Ovary (tissue), 9 donors: ENCODE results near the gene ING4. TPM values are rescaled to one million over a fixed set of nuclear protein-coding genes. Genes with fewer than 3 reads are reported as not detected.

ENCODE experiments used
- DNase-seq, 5 donors: peaks; one replicate each; pipeline ENCODE4 v3.0.0-alpha.2; 2019 to 2020
- H3K27ac ChIP-seq, 2 donors: fragments of 200-600 bp; one replicate each; pipeline versions ENCODE4 v1.5.1 to v1.8.0; 2019 to 2022
- H3K27me3 ChIP-seq: fragments of 200-600 bp; one replicate; pipeline ENCODE4 v1.8.0; 2022
- H3K36me3 ChIP-seq: fragments of 200-600 bp; sonication (generic); one replicate; pipeline ENCODE4 v1.5.1; 2019
- H3K4me1 ChIP-seq: one replicate; pipeline ENCODE4 v1.8.1; 2013; ENCODE audit warnings: mild to moderate bottlenecking, moderate library complexity; ENCODE audit not compliant: insufficient read depth
- H3K4me3 ChIP-seq: fragments of 200-600 bp; sonication (generic); one replicate; pipeline ENCODE4 v1.5.1; 2017
- H3K9me3 ChIP-seq, 2 donors: fragments of 200-600 bp in 1 of 2; sonication (generic) in 1 of 2; one replicate each; pipeline versions ENCODE4 v1.5.1 to v1.8.1; 2013 to 2019; ENCODE audit warnings: mild to moderate bottlenecking in 1 of 2, moderate library complexity in 1 of 2
- CTCF ChIP-seq, 3 donors: fragments of 450-650 bp in 2 of 3; fragments of 200-600 bp in 1 of 3; IDR thresholded peaks; one replicate each; pipeline versions ENCODE4 v1.5.1 to v1.8.0; 2016 to 2022; ENCODE audit warnings: antibody characterized with exemption in 3 of 3, mild to moderate bottlenecking in 1 of 3
- EP300 ChIP-seq: sonication (generic); formaldehyde crosslinking; IDR thresholded peaks from one replicate; pipeline ENCODE4 v1.6.1; 2017; ENCODE audit warnings: antibody characterized with exemption
- POLR2A ChIP-seq: fragments of 450-650 bp; IDR thresholded peaks from one replicate; pipeline ENCODE4 v1.6.1; 2017; ENCODE audit warnings: antibody characterized with exemption, mild to moderate bottlenecking, moderate library complexity
- WGBS, 3 donors: extraction: QIAGEN DNeasy Blood & Tissue Kit in 1 of 3; methylation state at CpG; one replicate each; pipeline versions ENCODE4 v1.1.5 to v1.1.7; 2013 to 2017; 5-methylcytosine and 5-hydroxymethylcytosine counted together
- intact Hi-C, 4 donors: fragments of 100-400 bp; cut with DNase I; formaldehyde crosslinking; loops; one replicate each; pipeline versions ENCODE4 v1.11.0 to v1.15.1; 2022 to 2023
- polyA plus RNA-seq, 2 donors: library from polyadenylated mRNA; stranded (reverse); fragments of 200-250 nt in 1 of 2; fragments of 350-450 nt in 1 of 2; fragmentation: Illumina TruSeq in 1 of 2; extraction: RNeasy Lipid Tissue Mini Kit (QIAGEN cat#74804) in 1 of 2; gene quantifications; one replicate each; pipeline ENCODE4 v1.2.3, GENCODE V29; 2013 to 2014
- total RNA-seq, 7 donors: library from RNA; depleted of rRNA in 2 of 7; stranded (reverse); fragments of >200 nt in 2 of 7; fragmentation: NEBNext Ultra II Directional in 3 of 7; extraction: Animal tissue kit (Norgen Biotek cat#: 25700) in 3 of 7; gene quantifications; one replicate each; pipeline versions ENCODE4 v1.1.0 to v1.2.4, GENCODE V29; 2016 to 2023
- donor health status: DM: no; HTN: no; CAD: no; lungs with moderate emphysema.
- donor health status: DM: no; HTN: no; CAD: no.
- donor health status: Bipolar disorder and iron deficiency.
- donor health status: DM: yes; HTN: yes; CAD: no.
- donor health status: DM: no; HTN: no; CAD: no.
- donor health status: DM: yes; HTN: yes; CAD: no.

Gene ING4
- total and polyA plus RNA-seq, 9 donors = 26.1 to 90.0 (median 36.8) TPM

- no peak for TF ChIP-seq EP300
- no peak for TF ChIP-seq CTCF (IDR thresholded peaks at IDR 0.05)
- TF ChIP-seq POLR2A = no peak
- H3K4me1 ChIP-seq = peaks cover 2% of the 10 kb centered on the region
- 19 to 23% (median 23%) methylated on average over 13 of the region's 13 CpGs for WGBS, 3 donors
- peak in 1 of 5 donors; percentile 28 for DNase-seq
- H3K4me3 ChIP-seq = peak overlapping the region; percentile 62
- no peaks in the 10 kb centered on the region for H3K36me3 ChIP-seq
- intact Hi-C loops = loop anchor here in 1 of 4 donors (10.0 kb wide), 1 partner anchor 56 kb away; the partner anchor contains the start of gene ACRBP
- no peaks in the 10 kb centered on the region for H3K9me3 ChIP-seq
- H3K27ac ChIP-seq = no peak overlapping the region
- H3K27me3 ChIP-seq = no peaks in the 10 kb centered on the region
Measured at GRCh38 chr12:6701078-6701768, 38.3 kb upstream of the ING4 start.

GRCh38 chr12:6700646-6701051, 37.7 kb upstream of the ING4 start, which contains the start of gene PIANP:
Gene PIANP (minus strand): TSS chr12:6700815. CDS start chr12:6698061, 2,754 bp downstream.
- intact Hi-C loops = loop anchor here in 1 of 4 donors (10.0 kb wide), 1 partner anchor 56 kb away; the partner anchor contains the start of gene ACRBP
- TF ChIP-seq EP300 (no peak), CTCF (IDR thresholded peaks at IDR 0.05) (no peak), POLR2A (no peak)

GRCh38 chr12:6699989-6700645, 37.2 kb upstream of the ING4 start:
- H3K27ac ChIP-seq = no peak overlapping the region
- H3K9me3 ChIP-seq = no peaks in the 10 kb centered on the region
- H3K27me3 ChIP-seq = no peaks in the 10 kb centered on the region
- DNase-seq = peak in 1 of 5 donors; percentile 31
- H3K4me3 ChIP-seq = peak overlapping the region; percentile 62
- peaks cover 2% of the 10 kb centered on the region for H3K4me1 ChIP-seq
- 0 to 2% (median 1%) methylated on average over 28 to 64 of the region's 65 CpGs for WGBS, 3 donors
- intact Hi-C loops = loop anchor here in 1 of 4 donors (10.0 kb wide), 1 partner anchor 55 kb away; the partner anchor contains the start of gene ACRBP
- no peak for TF ChIP-seq EP300
- no peak for TF ChIP-seq CTCF (IDR thresholded peaks at IDR 0.05)
- no peak for TF ChIP-seq POLR2A
- H3K36me3 ChIP-seq = no peaks in the 10 kb centered on the region

More at GRCh38 chr12:6700646-6701051, 37.7 kb upstream of the ING4 start, which contains the start of gene PIANP:
- no peaks in the 10 kb centered on the region for H3K9me3 ChIP-seq
- 0 to 3% (median 1%) methylated on average over 12 to 43 of the region's 43 CpGs for WGBS, 3 donors
- no peaks in the 10 kb centered on the region for H3K27me3 ChIP-seq
- H3K36me3 ChIP-seq = no peaks in the 10 kb centered on the region
- H3K4me3 ChIP-seq = peak within 1 kb of the TSS; percentile 62
- H3K27ac ChIP-seq = no peak within 1 kb of the TSS
- H3K4me1 ChIP-seq = peaks cover 2% of the 10 kb centered on the region
- peak in 4 of 5 donors; percentile 25 to 75 (median 61) for DNase-seq

GRCh38 chr12:6699259-6699988, 36.5 kb upstream of the ING4 start:
- H3K36me3 ChIP-seq = no peaks in the 10 kb centered on the region
- H3K27me3 ChIP-seq = no peaks in the 10 kb centered on the region
- intact Hi-C loops = no loop called here
- peak in 1 of 5 donors; percentile 7 for DNase-seq
- WGBS, 3 donors = 24 to 31% (median 25%) methylated on average over 16 of the region's 16 CpGs
- H3K27ac ChIP-seq = no peak overlapping the region
- TF ChIP-seq CTCF (IDR thresholded peaks at IDR 0.05) (no peak), EP300 (no peak), POLR2A (no peak)
- peaks cover 2% of the 10 kb centered on the region for H3K4me1 ChIP-seq
- H3K4me3 ChIP-seq = peak overlapping the region; percentile 62
- no peaks in the 10 kb centered on the region for H3K9me3 ChIP-seq
